Parathyroid adenoma (tissue), 2 donors: ENCODE measurements around the gene ZP4.

Source experiments
- H2AFZ ChIP-seq: fragments of 300-600 bp; sonication (generic); one replicate; pipeline ENCODE4 v1.7.0; 2017; ENCODE audit warnings: antibody characterized with exemption, mild to moderate bottlenecking
- H3K27ac ChIP-seq: fragments of 300-600 bp; sonication (generic); one replicate; pipeline ENCODE4 v1.7.0; 2017
- H3K27me3 ChIP-seq: fragments of 300-600 bp; sonication (generic); one replicate; pipeline ENCODE4 v1.7.0; 2017; ENCODE audit warnings: low read length; ENCODE audit not compliant: control insufficient read depth, insufficient read depth
- H3K36me3 ChIP-seq: fragments of 300-600 bp; sonication (generic); one replicate; pipeline ENCODE4 v1.7.0; 2017; ENCODE audit warnings: low read length; ENCODE audit not compliant: control insufficient read depth, insufficient read depth
- H3K4me1 ChIP-seq: fragments of 300-600 bp; sonication (generic); one replicate; pipeline ENCODE4 v1.7.0; 2017; ENCODE audit warnings: control low read depth
- H3K4me2 ChIP-seq: fragments of 300-600 bp; sonication (generic); one replicate; pipeline ENCODE4 v1.7.0; 2017; ENCODE audit warnings: low read length
- H3K4me3 ChIP-seq: fragments of 300-600 bp; sonication (generic); one replicate; pipeline ENCODE4 v1.7.0; 2017; ENCODE audit warnings: low read depth, low read length
- H3K79me2 ChIP-seq: fragments of 300-600 bp; sonication (generic); one replicate; pipeline ENCODE4 v1.7.0; 2017; ENCODE audit warnings: control low read depth
- H3K9ac ChIP-seq: fragments of 300-600 bp; sonication (generic); one replicate; pipeline ENCODE4 v1.7.0; 2017; ENCODE audit warnings: mild to moderate bottlenecking
- H3K9me3 ChIP-seq: fragments of 300-600 bp; sonication (generic); one replicate; pipeline ENCODE4 v1.7.0; 2017; ENCODE audit warnings: low read length; ENCODE audit not compliant: control insufficient read depth
- CTCF ChIP-seq: fragments of 300-600 bp; sonication (generic); IDR thresholded peaks from one replicate; pipeline ENCODE4 v1.7.0; 2017; ENCODE audit warnings: antibody characterized with exemption, mild to moderate bottlenecking
- donor health status: primary hyperparathyroidism.

ZP4 gene

DNA sequence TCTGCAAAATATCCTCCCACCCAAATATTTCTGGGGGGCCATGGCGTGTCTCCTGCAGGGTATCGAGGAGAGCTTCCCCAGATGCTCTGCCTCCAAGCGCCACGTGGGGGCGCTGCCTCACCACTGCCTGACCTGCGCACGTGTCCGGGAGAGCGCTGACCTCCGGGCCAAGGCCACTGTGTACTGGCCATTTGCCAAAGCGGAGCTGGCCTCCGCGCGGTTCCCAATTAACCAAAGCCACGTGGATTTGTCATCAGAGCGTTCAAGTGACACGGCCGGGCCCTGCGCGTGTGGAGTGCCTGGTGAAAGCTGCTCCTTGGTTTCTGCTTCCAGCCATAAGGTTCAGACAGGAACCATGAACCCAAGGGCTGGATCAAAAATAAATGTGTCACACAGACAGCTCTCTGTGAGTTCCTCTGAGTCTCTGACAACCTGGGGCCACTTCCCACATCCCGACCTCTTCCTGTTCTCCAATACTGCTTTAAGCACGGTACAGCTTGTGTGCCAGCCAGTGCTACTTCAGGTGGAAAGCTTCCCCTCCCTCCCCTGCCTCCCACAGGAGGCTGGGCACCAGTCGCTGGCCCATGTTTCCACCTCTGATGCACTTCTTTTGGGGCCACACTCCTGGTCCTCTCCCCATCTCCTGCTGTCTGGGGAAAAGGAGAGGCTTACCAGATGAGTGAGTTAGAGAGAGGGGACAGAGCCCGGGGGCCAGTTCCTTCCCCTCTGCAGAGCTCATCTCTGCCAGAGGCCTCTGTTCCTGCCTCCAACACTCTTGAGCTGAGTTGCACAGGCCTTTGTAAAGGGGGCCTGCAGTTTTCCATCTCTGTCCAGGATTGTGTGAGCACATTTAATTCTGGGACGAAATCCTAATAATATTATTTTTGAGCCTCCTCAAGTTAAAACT, 26.1 kb downstream of the ZP4 start:
- Histone ChIP-seq H3K4me3 (no peak overlapping the region), H3K79me2 (no peaks in the 10 kb centered on the region), H3K27ac (no peak overlapping the region), H3K36me3 (no peaks in the 10 kb centered on the region), H2AFZ (no peak overlapping the region), H3K4me2 (peak overlapping the region; percentile 64), H3K27me3 (no peaks in the 10 kb centered on the region), H3K4me1 (no peaks in the 10 kb centered on the region), H3K9me3 (no peaks in the 10 kb centered on the region), H3K9ac (no peak overlapping the region)
- TF ChIP-seq CTCF = peak; percentile 33

GRCh38 chr1:237863234-237863633, 27.5 kb downstream of the ZP4 start:
- Histone ChIP-seq H3K27ac (no peak overlapping the region), H3K4me3 (no peak overlapping the region), H3K27me3 (no peaks in the 10 kb centered on the region), H3K36me3 (no peaks in the 10 kb centered on the region), H3K4me1 (no peaks in the 10 kb centered on the region), H3K9ac (no peak overlapping the region), H3K9me3 (no peaks in the 10 kb centered on the region), H3K4me2 (no peak overlapping the region), H2AFZ (no peak overlapping the region), H3K79me2 (no peaks in the 10 kb centered on the region)
- no peak for TF ChIP-seq CTCF

GRCh38 chr1:237861944-237862343, 28.8 kb downstream of the ZP4 start:
- Histone ChIP-seq H3K9me3 (no peaks in the 10 kb centered on the region), H3K4me1 (no peaks in the 10 kb centered on the region), H3K9ac (no peak overlapping the region), H3K4me2 (no peak overlapping the region), H3K79me2 (no peaks in the 10 kb centered on the region), H3K27ac (no peak overlapping the region), H3K4me3 (no peak overlapping the region), H3K36me3 (no peaks in the 10 kb centered on the region), H2AFZ (no peak overlapping the region), H3K27me3 (no peaks in the 10 kb centered on the region)
- no peak for TF ChIP-seq CTCF

- Histone ChIP-seq H3K79me2 (no peaks in the 10 kb centered on the region), H3K4me2 (no peak overlapping the region), H3K4me3 (no peak overlapping the region), H2AFZ (no peak overlapping the region), H3K9ac (no peak overlapping the region), H3K4me1 (no peaks in the 10 kb centered on the region), H3K36me3 (no peaks in the 10 kb centered on the region), H3K27ac (no peak overlapping the region), H3K9me3 (no peaks in the 10 kb centered on the region), H3K27me3 (no peaks in the 10 kb centered on the region)
- no peak for TF ChIP-seq CTCF
Observed at GRCh38 chr1:237858992-237859391, 31.7 kb downstream of the ZP4 start.

DNA sequence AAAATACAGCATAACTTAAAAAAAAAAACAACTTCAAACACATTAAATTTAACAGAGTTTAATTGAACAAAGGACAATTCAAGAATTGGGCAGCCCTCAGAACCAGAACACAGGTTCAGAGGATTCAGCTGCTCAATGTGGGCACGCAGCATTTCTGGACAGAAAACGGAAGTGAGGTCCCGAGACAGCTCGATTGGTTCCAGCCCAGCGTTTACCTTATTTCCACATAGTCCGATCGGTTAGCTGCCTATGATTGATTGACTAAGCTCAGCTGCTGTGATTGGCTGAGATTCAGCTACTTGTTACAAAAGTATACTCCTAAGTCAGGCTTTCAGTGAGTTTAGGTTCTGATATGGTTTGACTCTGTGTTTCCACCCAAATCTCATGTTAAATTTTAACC, 33.3 kb downstream of the ZP4 start:
- Histone ChIP-seq H3K9ac (no peak overlapping the region), H3K36me3 (no peaks in the 10 kb centered on the region), H3K79me2 (no peaks in the 10 kb centered on the region), H2AFZ (no peak overlapping the region), H3K4me1 (no peaks in the 10 kb centered on the region), H3K27me3 (no peaks in the 10 kb centered on the region), H3K4me2 (no peak overlapping the region), H3K9me3 (no peaks in the 10 kb centered on the region), H3K4me3 (no peak overlapping the region), H3K27ac (no peak overlapping the region)
- no peak for TF ChIP-seq CTCF
